Panc1 (cell line): ENCODE measurements around the gene CD4. TPM values are rescaled to one million over a fixed set of nuclear protein-coding genes. Genes with fewer than 3 reads are reported as not detected.

Experiments used
- ATAC-seq: fragments of 200-7000 bp; cut with Tn5 transposase; 2 replicates; pipeline ENCODE4 v1.9.1; 2020; ENCODE audit warnings: mild to moderate bottlenecking, moderate library complexity
- BruUV-seq: library from RNA; stranded (reverse); fragments of 400-500 nt; replicated peaks from 2 replicates; lab custom pipeline; 2021; lab: Mats Ljungman, UMichigan
- CTCF ChIA-PET: fragments of 300-600 bp; sonication (Branson Sonifier 250); formaldehyde crosslinking; loops from one replicate; lab custom pipeline; 2022; ENCODE audit warnings: antibody characterized with exemption; lab: Charles Lee
- POLR2A ChIA-PET: fragments of 300-600 bp; sonication (Branson Sonifier 250); formaldehyde crosslinking; loops from one replicate; lab custom pipeline; 2022; ENCODE audit warnings: antibody characterized with exemption; lab: Charles Lee
- DNase-seq: peaks from one replicate; pipeline ENCODE4 v3.0.0-alpha.2; 2010; ENCODE audit warnings: low read depth, low spot score
- H3K27ac ChIP-seq: 2 replicates; pipeline ENCODE4 v1.5.1; 2011; ENCODE audit warnings: mild to moderate bottlenecking, low read length, inconsistent platforms
- H3K27me3 ChIP-seq: fragments of 200-500 bp; sonication (Bioruptor generic); 2 replicates; pipeline ENCODE4 v1.6.0; 2014; ENCODE audit warnings: low read length, inconsistent platforms; ENCODE audit not compliant: control insufficient read depth, insufficient read depth
- H3K36me3 ChIP-seq: fragments of 200-500 bp; sonication (Bioruptor generic); 2 replicates; pipeline ENCODE4 v1.5.1; 2014; ENCODE audit warnings: inconsistent platforms, mild to moderate bottlenecking, low read length, moderate library complexity; ENCODE audit not compliant: control insufficient read depth, insufficient read depth
- H3K4me1 ChIP-seq: 2 replicates; pipeline ENCODE4 v1.5.1; 2011; ENCODE audit warnings: inconsistent platforms, mild to moderate bottlenecking, low read length, moderate library complexity; ENCODE audit not compliant: control insufficient read depth, insufficient read depth
- H3K4me3 ChIP-seq, 2 experiments: 2 replicates each; pipeline ENCODE4 v1.5.1; 2011 to 2012; ENCODE audit warnings: low read depth in 2 of 2, low read length in 2 of 2, mild to moderate bottlenecking in 2 of 2, inconsistent platforms in 1 of 2, moderate library complexity in 1 of 2
- H3K9me3 ChIP-seq: fragments of 200-500 bp; sonication (Bioruptor generic); 2 replicates; pipeline ENCODE4 v1.5.1; 2014; ENCODE audit warnings: low read depth, mild to moderate bottlenecking, inconsistent platforms, low read length, moderate library complexity; ENCODE audit not compliant: control insufficient read depth, insufficient read depth
- POLR2AphosphoS5 ChIP-seq: IDR thresholded peaks from 2 replicates; pipeline ENCODE4 v1.6.1; 2012; ENCODE audit warnings: mild to moderate bottlenecking, low read depth, low read length, moderate library complexity
- SIN3A ChIP-seq: IDR thresholded peaks from 2 replicates; pipeline ENCODE4 v1.6.1; 2012; ENCODE audit warnings: low read depth, mild to moderate bottlenecking, low read length, moderate library complexity, borderline replicate concordance; ENCODE audit not compliant: insufficient read depth
- TCF7L2 ChIP-seq: IDR thresholded peaks from 2 replicates; pipeline ENCODE4 v1.6.1; 2011; ENCODE audit warnings: mild to moderate bottlenecking, low read depth, low read length, inconsistent platforms
- in situ Hi-C: cut with HindIII; loops from 2 replicates; pipeline ENCODE4 v1.10.0; 2016; ENCODE audit warnings: low sequenced_read_pairs, low pct_unique_long_range_greater_than_20kb
- intact Hi-C: fragments of 100-400 bp; cut with micrococcal nuclease; formaldehyde crosslinking; loops from one replicate; pipeline ENCODE4 v1.10.0; 2022; ENCODE audit not compliant: unreplicated experiment
- total RNA-seq: library from RNA; stranded (reverse); gene quantifications from one replicate; pipeline ENCODE4 v1.2.1, GENCODE V29; 2021; ENCODE audit not compliant: unreplicated experiment
- TF ChIP-seq, protein P1 (sequence below): fragments of 450-650 bp; IDR thresholded peaks from 2 replicates; pipeline ENCODE4 v1.5.1; 2017; ENCODE audit warnings: mild to moderate bottlenecking
- TF ChIP-seq, protein P2 (sequence below), 2 experiments: IDR thresholded peaks; 2 replicates each; pipeline ENCODE4 v1.6.1; 2011 to 2012; ENCODE audit warnings: low read depth in 2 of 2, control low read depth in 1 of 2, low read length in 1 of 2, mild to moderate bottlenecking in 1 of 2, moderate library complexity in 1 of 2; ENCODE audit not compliant: insufficient read depth in 1 of 2

The CD4 gene
- total RNA-seq, 1 experiment from 2014 or later = 0.23 TPM

DNA sequence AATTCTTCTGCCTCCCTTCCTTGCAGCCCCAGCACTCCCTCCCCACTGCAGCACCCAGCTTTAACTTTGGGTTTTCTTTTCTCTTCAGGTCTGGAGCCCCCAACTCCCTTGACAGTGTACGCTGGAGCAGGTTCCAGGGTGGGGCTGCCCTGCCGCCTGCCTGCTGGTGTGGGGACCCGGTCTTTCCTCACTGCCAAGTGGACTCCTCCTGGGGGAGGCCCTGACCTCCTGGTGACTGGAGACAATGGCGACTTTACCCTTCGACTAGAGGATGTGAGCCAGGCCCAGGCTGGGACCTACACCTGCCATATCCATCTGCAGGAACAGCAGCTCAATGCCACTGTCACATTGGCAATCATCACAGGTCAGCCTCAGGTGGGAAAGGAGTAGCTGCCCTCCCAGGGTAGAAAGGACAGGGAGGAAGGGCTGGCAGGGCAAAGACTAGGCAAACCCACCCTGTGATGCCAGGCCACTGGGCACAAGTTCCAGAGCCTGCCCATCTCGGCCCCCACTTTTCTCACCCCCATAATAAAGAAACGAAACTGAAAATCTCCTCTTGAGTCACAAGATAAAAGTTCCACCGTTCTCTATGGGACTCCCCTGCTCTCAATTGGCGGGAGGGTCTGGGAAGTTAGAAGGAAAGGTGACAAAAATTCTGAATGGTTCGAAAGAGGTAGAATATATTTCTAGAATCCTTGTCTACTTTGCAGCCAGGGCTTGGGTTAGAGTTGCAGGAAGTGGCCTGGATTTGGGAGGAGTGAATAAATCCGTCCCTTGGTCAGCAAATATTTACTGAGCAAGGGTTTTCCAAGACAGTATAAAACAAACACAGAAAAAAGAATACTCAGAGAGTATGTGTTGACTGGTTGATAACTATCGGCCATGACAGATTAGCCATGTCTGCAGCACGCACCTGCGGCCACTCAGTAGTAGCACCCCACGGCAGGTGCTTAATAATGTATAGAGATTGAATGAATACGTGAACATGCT, 13.8 kb upstream of the CD4 start:
- intact Hi-C loops (no loop called here), in situ Hi-C loops (no loop called here)
- ChIA-PET CTCF (interaction anchor here (0.6 kb wide), 1 partner anchor 22 kb away, joined by 4 read pairs; the partner anchor contains the start of gene MLF2), POLR2A (interaction anchor here (0.6 kb wide), 1 partner anchor 75 kb away, joined by 3 read pairs; no protein-coding TSS in a partner anchor)
- no peaks in the 10 kb centered on the region for H3K27me3 ChIP-seq
- H3K4me1 ChIP-seq = peaks cover 16% of the 10 kb centered on the region
- BruUV-seq = no TSS peak
- no peak overlapping the region for H3K4me3 ChIP-seq
- TF ChIP-seq SIN3A (no peak), TCF7L2 (no peak), POLR2AphosphoS5 (no peak)
- TF ChIP-seq, protein P1, sequence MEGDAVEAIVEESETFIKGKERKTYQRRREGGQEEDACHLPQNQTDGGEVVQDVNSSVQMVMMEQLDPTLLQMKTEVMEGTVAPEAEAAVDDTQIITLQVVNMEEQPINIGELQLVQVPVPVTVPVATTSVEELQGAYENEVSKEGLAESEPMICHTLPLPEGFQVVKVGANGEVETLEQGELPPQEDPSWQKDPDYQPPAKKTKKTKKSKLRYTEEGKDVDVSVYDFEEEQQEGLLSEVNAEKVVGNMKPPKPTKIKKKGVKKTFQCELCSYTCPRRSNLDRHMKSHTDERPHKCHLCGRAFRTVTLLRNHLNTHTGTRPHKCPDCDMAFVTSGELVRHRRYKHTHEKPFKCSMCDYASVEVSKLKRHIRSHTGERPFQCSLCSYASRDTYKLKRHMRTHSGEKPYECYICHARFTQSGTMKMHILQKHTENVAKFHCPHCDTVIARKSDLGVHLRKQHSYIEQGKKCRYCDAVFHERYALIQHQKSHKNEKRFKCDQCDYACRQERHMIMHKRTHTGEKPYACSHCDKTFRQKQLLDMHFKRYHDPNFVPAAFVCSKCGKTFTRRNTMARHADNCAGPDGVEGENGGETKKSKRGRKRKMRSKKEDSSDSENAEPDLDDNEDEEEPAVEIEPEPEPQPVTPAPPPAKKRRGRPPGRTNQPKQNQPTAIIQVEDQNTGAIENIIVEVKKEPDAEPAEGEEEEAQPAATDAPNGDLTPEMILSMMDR = no peak
- TF ChIP-seq, protein P2, sequence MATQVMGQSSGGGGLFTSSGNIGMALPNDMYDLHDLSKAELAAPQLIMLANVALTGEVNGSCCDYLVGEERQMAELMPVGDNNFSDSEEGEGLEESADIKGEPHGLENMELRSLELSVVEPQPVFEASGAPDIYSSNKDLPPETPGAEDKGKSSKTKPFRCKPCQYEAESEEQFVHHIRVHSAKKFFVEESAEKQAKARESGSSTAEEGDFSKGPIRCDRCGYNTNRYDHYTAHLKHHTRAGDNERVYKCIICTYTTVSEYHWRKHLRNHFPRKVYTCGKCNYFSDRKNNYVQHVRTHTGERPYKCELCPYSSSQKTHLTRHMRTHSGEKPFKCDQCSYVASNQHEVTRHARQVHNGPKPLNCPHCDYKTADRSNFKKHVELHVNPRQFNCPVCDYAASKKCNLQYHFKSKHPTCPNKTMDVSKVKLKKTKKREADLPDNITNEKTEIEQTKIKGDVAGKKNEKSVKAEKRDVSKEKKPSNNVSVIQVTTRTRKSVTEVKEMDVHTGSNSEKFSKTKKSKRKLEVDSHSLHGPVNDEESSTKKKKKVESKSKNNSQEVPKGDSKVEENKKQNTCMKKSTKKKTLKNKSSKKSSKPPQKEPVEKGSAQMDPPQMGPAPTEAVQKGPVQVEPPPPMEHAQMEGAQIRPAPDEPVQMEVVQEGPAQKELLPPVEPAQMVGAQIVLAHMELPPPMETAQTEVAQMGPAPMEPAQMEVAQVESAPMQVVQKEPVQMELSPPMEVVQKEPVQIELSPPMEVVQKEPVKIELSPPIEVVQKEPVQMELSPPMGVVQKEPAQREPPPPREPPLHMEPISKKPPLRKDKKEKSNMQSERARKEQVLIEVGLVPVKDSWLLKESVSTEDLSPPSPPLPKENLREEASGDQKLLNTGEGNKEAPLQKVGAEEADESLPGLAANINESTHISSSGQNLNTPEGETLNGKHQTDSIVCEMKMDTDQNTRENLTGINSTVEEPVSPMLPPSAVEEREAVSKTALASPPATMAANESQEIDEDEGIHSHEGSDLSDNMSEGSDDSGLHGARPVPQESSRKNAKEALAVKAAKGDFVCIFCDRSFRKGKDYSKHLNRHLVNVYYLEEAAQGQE (IDR thresholded peaks at IDR 0.05; ENCODE audit: insufficient read depth in 1 of 2, low read depth in 2 of 2, low read length in 1 of 2) = no peak
- DNase-seq (no peak), ATAC-seq (no peak)
- H3K36me3 ChIP-seq = no peaks in the 10 kb centered on the region
- H3K9me3 ChIP-seq = no peaks in the 10 kb centered on the region
- no peak overlapping the region for H3K27ac ChIP-seq

DNA sequence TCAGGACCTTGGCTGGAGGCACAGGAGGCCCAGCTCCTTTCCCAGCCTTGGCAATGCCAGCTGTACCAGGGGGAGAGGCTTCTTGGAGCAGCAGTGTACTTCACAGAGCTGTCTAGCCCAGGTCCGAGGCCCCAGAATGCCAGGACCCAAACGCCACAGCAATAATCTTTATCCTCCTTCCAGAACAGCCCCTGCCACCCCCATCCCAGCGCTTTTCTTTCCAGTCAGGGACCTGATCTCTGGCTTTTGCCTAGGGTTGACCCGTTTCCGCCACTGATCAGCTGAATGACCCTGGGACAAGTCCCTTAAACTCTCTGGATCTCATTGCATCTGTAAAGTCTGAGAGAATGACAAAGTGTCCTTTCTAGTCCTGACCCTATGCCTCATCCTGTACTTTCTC, 11.9 kb upstream of the CD4 start:
- Histone ChIP-seq H3K4me1 (peaks cover 4% of the 10 kb centered on the region; the same call in 1 of the 2 replicates), H3K27ac (no peak overlapping the region), H3K36me3 (no peaks in the 10 kb centered on the region), H3K4me3 (no peak overlapping the region), H3K9me3 (no peaks in the 10 kb centered on the region), H3K27me3 (no peaks in the 10 kb centered on the region)
- ChIA-PET CTCF (no interaction called here), POLR2A (no interaction called here)
- no peak for TF ChIP-seq POLR2AphosphoS5
- TF ChIP-seq, protein P1 = no peak
- TF ChIP-seq, protein P2 (IDR thresholded peaks at IDR 0.05; ENCODE audit: insufficient read depth in 1 of 2, low read depth in 2 of 2, low read length in 1 of 2) = no peak
- no peak for TF ChIP-seq TCF7L2
- intact Hi-C loops (no loop called here), in situ Hi-C loops (no loop called here)
- ATAC-seq (no peak), DNase-seq (no peak)
- no TSS peak for BruUV-seq
